H9 (cell line): ENCODE data around the gene APOL2. TPM values are rescaled to one million over a fixed set of nuclear protein-coding genes. Genes with fewer than 3 reads are reported as not detected.

Source experiments
- DNase-seq: peaks from one replicate; pipeline ENCODE4 v3.0.0-alpha.2; 2017
- H2AFZ ChIP-seq: one replicate; pipeline ENCODE4 v1.6.1; 2013; ENCODE audit warnings: mild to moderate bottlenecking, low read length, control low read depth, moderate library complexity
- H2AK5ac ChIP-seq: 2 replicates; pipeline ENCODE4 v1.6.1; 2013; ENCODE audit warnings: low read length, control low read depth, mixed read lengths; ENCODE audit not compliant: insufficient read length
- H2BK120ac ChIP-seq: one replicate; pipeline ENCODE4 v1.6.1; 2013; ENCODE audit warnings: low read depth, mild to moderate bottlenecking, low read length, control low read depth, inconsistent platforms; ENCODE audit not compliant: poor library complexity, severe bottlenecking
- H2BK12ac ChIP-seq: 2 replicates; pipeline ENCODE4 v1.6.1; 2013; ENCODE audit warnings: low read length, control low read depth, mixed read lengths, low read depth; ENCODE audit not compliant: insufficient read length
- H2BK15ac ChIP-seq: 2 replicates; pipeline ENCODE4 v1.6.1; 2013; ENCODE audit warnings: low read depth, low read length, control low read depth
- H2BK20ac ChIP-seq: one replicate; pipeline ENCODE4 v1.6.1; 2013; ENCODE audit warnings: low read depth, mild to moderate bottlenecking, low read length, control low read depth, inconsistent platforms; ENCODE audit not compliant: poor library complexity, severe bottlenecking
- H2BK5ac ChIP-seq: 2 replicates; pipeline ENCODE4 v1.6.1; 2013; ENCODE audit warnings: low read length, control low read depth, mixed read lengths; ENCODE audit not compliant: insufficient read length
- H3K14ac ChIP-seq: 2 replicates; pipeline ENCODE4 v1.6.1; 2013; ENCODE audit warnings: low read length, control low read depth; ENCODE audit not compliant: insufficient read depth
- H3K18ac ChIP-seq: 2 replicates; pipeline ENCODE4 v1.6.1; 2013; ENCODE audit warnings: low read depth, mild to moderate bottlenecking, mixed read lengths, low read length, control low read depth; ENCODE audit not compliant: insufficient read length
- H3K23ac ChIP-seq: 2 replicates; pipeline ENCODE4 v1.6.1; 2013; ENCODE audit warnings: low read length, control low read depth, mixed read lengths, low read depth; ENCODE audit not compliant: insufficient read length
- H3K23me2 ChIP-seq: 2 replicates; pipeline ENCODE4 v1.6.1; 2013; ENCODE audit warnings: low read depth, mild to moderate bottlenecking, mixed read lengths, low read length, control low read depth; ENCODE audit not compliant: insufficient read length, poor library complexity, severe bottlenecking
- H3K27ac ChIP-seq: 2 replicates; pipeline ENCODE4 v1.5.1; 2013; ENCODE audit warnings: low read length, control low read depth, mixed read lengths, low read depth; ENCODE audit not compliant: insufficient read length
- H3K27me3 ChIP-seq: 2 replicates; pipeline ENCODE4 v1.6.1; 2013; ENCODE audit warnings: low read length, control low read depth, inconsistent platforms; ENCODE audit not compliant: insufficient read depth
- H3K4ac ChIP-seq: 2 replicates; pipeline ENCODE4 v1.6.1; 2013; ENCODE audit warnings: low read depth, mild to moderate bottlenecking, control low read depth, inconsistent platforms, low read length, moderate library complexity
- H3K4me1 ChIP-seq: 2 replicates; pipeline ENCODE4 v1.6.1; 2013; ENCODE audit warnings: low read length, control low read depth, inconsistent platforms; ENCODE audit not compliant: insufficient read depth
- H3K4me2 ChIP-seq: 2 replicates; pipeline ENCODE4 v1.6.1; 2013; ENCODE audit warnings: low read length, control low read depth, mixed read lengths; ENCODE audit not compliant: insufficient read length, insufficient read depth
- H3K56ac ChIP-seq: 2 replicates; pipeline ENCODE4 v1.6.1; 2013; ENCODE audit warnings: low read depth, mild to moderate bottlenecking, mixed read lengths, low read length, control low read depth; ENCODE audit not compliant: insufficient read length
- H3K79me1 ChIP-seq: 2 replicates; pipeline ENCODE4 v1.6.1; 2013; ENCODE audit warnings: low read depth, mild to moderate bottlenecking, moderate library complexity, low read length, control low read depth, inconsistent platforms; ENCODE audit not compliant: insufficient read depth, poor library complexity, severe bottlenecking
- H3K79me2 ChIP-seq: 2 replicates; pipeline ENCODE4 v1.6.1; 2013; ENCODE audit warnings: low read length, control low read depth, inconsistent platforms; ENCODE audit not compliant: insufficient read depth
- H3K9ac ChIP-seq: 2 replicates; pipeline ENCODE4 v1.6.1; 2013; ENCODE audit warnings: low read length, control low read depth, mixed read lengths; ENCODE audit not compliant: insufficient read length; ENCODE audit errors: extremely low read depth
- H3K9me3 ChIP-seq: one replicate; pipeline ENCODE4 v1.6.1; 2013; ENCODE audit warnings: low read depth, low read length, inconsistent platforms; ENCODE audit not compliant: control insufficient read depth
- H3T11ph ChIP-seq: one replicate; pipeline ENCODE4 v1.6.1; 2013; ENCODE audit warnings: mild to moderate bottlenecking, low read length, control low read depth, inconsistent platforms
- H4K20me1 ChIP-seq: one replicate; pipeline ENCODE4 v1.6.1; 2013; ENCODE audit not compliant: control insufficient read depth, insufficient read length, insufficient read depth
- H4K5ac ChIP-seq: 2 replicates; pipeline ENCODE4 v1.6.1; 2013; ENCODE audit warnings: low read depth, mild to moderate bottlenecking, mixed read lengths, low read length, control low read depth; ENCODE audit not compliant: insufficient read length
- H4K8ac ChIP-seq: replicated peaks from 2 replicates; pipeline ENCODE4 v1.6.1; 2013; ENCODE audit warnings: low read length, control low read depth, mixed read lengths, low read depth; ENCODE audit not compliant: insufficient read length
- H4K91ac ChIP-seq: 2 replicates; pipeline ENCODE4 v1.6.1; 2013; ENCODE audit warnings: low read depth, mild to moderate bottlenecking, moderate library complexity, mixed read lengths, low read length, control low read depth; ENCODE audit not compliant: insufficient read length
- H3K27ac Mint-ChIP-seq, 3 experiments: 2 replicates in 2 of 3; 3 replicates in 1 of 3; pipeline ENCODE4 v1.8.0; 2020 to 2021; ENCODE audit warnings: mixed read lengths in 3 of 3, mild to moderate bottlenecking in 1 of 3, moderate library complexity in 1 of 3
- H3K27me3 Mint-ChIP-seq: 2 replicates; pipeline ENCODE4 v1.8.0; 2021; ENCODE audit warnings: low read depth, mild to moderate bottlenecking, moderate library complexity, mixed read lengths
- H3K36me3 Mint-ChIP-seq, 3 experiments: 2 replicates in 2 of 3; 3 replicates in 1 of 3; pipeline ENCODE4 v1.8.0; 2020 to 2021; ENCODE audit warnings: low read depth in 3 of 3, mixed read lengths in 3 of 3; ENCODE audit not compliant: insufficient read depth in 1 of 3
- H3K4me1 Mint-ChIP-seq, 2 experiments: 2 replicates each; pipeline ENCODE4 v1.8.0; 2020; ENCODE audit warnings: mixed read lengths in 2 of 2
- H3K4me3 Mint-ChIP-seq, 2 experiments: 2 replicates in 1 of 2; 3 replicates in 1 of 2; pipeline ENCODE4 v1.8.0; 2020 to 2021; ENCODE audit warnings: mild to moderate bottlenecking in 2 of 2, mixed read lengths in 2 of 2, moderate library complexity in 1 of 2
- H3K9me3 Mint-ChIP-seq, 2 experiments: 2 replicates in 1 of 2; 3 replicates in 1 of 2; pipeline ENCODE4 v1.8.0; 2020; ENCODE audit warnings: mild to moderate bottlenecking in 2 of 2, mixed read lengths in 2 of 2, moderate library complexity in 1 of 2
- CTCF ChIP-seq: fragments of 200-600 bp; sonication (generic); conservative IDR thresholded peaks from 3 replicates; pipeline ENCODE4 v1.8.0; 2021; ENCODE audit warnings: antibody characterized with exemption, mild to moderate bottlenecking
- WGBS: extraction: QIAGEN DNeasy Blood & Tissue Kit; methylation state at CpG from one replicate; pipeline ENCODE4 v1.1.7; 2013; ENCODE audit warnings: missing lambda C conversion rate, low lambda C conversion rate, mixed read lengths; ENCODE audit not compliant: insufficient read length; ENCODE audit errors: extremely low coverage; 5-methylcytosine and 5-hydroxymethylcytosine counted together
- total RNA-seq: library from RNA; stranded (reverse); gene quantifications from 2 replicates; pipeline ENCODE4 v1.2.1, GENCODE V29; 2021

APOL2 gene
- total RNA-seq, 1 experiment from 2014 or later, result 15.6 TPM

- Histone ChIP-seq H3K4ac (no peak overlapping the region), H3K4me1 (peaks cover 4% of the 10 kb centered on the region; the same call in 1 of the 2 replicates), H2BK15ac (no peak overlapping the region), H2BK12ac (no peak overlapping the region), H3K56ac (no peak overlapping the region), H2BK20ac (no peak overlapping the region), H2AFZ (no peak overlapping the region), H3K9me3 (no peaks in the 10 kb centered on the region), H4K8ac (no peak overlapping the region), H3K4me2 (no peak overlapping the region), H3K14ac (no peak overlapping the region), H3K79me2 (no peaks in the 10 kb centered on the region), H3T11ph (no peak overlapping the region), H4K91ac (peak overlapping the region; percentile 13), H3K27me3 (no peaks in the 10 kb centered on the region), H2AK5ac (no peak overlapping the region), H3K23me2 (no peaks in the 10 kb centered on the region), H3K79me1 (no peaks in the 10 kb centered on the region), H3K27ac (no peak overlapping the region), H3K23ac (no peak overlapping the region), H2BK120ac (no peak overlapping the region), H4K20me1 (no peaks in the 10 kb centered on the region), H4K5ac (no peak overlapping the region), H3K18ac (no peak overlapping the region), H2BK5ac (no peak overlapping the region), H3K9ac (no peak overlapping the region)
- Mint-ChIP-seq H3K36me3 (no peaks in the 10 kb centered on the region), H3K4me3 (no peak overlapping the region; a peak in 1 of 5 replicates), H3K27ac (peak overlapping the region in 1 of 3 experiments; percentile 1; a peak in 1 of 7 replicates), H3K27me3 (peaks cover 2% of the 10 kb centered on the region; the same call in 1 of the 2 replicates), H3K4me1 (peaks cover 41 to 57% of the 10 kb centered on the region in 2 experiments), H3K9me3 (no peaks in the 10 kb centered on the region; a peak in 2 of 5 replicates)
- no peak for TF ChIP-seq CTCF
- no peak for DNase-seq
- no CpG with 5 or more reads among the region's 3 CpGs for WGBS
These were observed 40.8 kb downstream of the APOL2 start for GRCh38 chr22:36198536-36198935.
